ENCODE results near the gene SENP8. TPM values are rescaled to one million over a fixed set of nuclear protein-coding genes. Genes with fewer than 3 reads are reported as not detected.
A peak's percentile ranks its signal among the peaks of the same experiment; 100 is the strongest.

SENP8 gene
- total and polyA plus RNA-seq, 2 of the 13 experiments (the other 11 are each of a cell fraction or from before 2014, with no cell fraction given) = 2.7 to 3.0 TPM

DNA sequence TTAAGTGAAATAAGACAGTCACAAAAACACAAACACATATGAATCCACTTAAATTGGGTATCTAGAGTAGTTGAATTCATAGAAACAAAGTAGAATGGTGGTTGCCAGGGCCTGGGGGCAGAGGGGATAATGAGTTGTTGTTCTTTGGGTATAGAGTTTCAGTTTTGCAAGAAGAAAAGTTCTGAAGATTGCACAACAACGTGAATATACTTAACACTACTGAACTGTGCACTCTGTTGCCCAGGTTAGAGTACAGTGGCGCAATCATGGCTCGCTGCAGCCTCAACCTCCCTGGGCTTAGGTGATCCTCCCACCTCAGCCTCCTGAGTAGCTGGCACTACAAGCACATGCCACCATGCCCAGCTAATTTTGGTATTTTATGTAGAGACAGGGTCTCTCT, 64.5 kb downstream of the SENP8 start (continued):
- TF ChIP-seq, protein P1, sequence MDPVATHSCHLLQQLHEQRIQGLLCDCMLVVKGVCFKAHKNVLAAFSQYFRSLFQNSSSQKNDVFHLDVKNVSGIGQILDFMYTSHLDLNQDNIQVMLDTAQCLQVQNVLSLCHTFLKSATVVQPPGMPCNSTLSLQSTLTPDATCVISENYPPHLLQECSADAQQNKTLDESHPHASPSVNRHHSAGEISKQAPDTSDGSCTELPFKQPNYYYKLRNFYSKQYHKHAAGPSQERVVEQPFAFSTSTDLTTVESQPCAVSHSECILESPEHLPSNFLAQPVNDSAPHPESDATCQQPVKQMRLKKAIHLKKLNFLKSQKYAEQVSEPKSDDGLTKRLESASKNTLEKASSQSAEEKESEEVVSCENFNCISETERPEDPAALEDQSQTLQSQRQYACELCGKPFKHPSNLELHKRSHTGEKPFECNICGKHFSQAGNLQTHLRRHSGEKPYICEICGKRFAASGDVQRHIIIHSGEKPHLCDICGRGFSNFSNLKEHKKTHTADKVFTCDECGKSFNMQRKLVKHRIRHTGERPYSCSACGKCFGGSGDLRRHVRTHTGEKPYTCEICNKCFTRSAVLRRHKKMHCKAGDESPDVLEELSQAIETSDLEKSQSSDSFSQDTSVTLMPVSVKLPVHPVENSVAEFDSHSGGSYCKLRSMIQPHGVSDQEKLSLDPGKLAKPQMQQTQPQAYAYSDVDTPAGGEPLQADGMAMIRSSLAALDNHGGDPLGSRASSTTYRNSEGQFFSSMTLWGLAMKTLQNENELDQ (CRISPR knock-in tag; IDR thresholded peaks at IDR 0.05; ENCODE audit: borderline replicate concordance) = no peak
- TF ChIP-seq ZNF12 (CRISPR knock-in tag; IDR thresholded peaks at IDR 0.05) (peak; percentile 50; the same call in 1 of the 2 replicates), TEAD3 (CRISPR knock-in tag; optimal IDR thresholded peaks at IDR 0.05; ENCODE audit: borderline replicate concordance) (peak; percentile 59), ZEB1 (IDR thresholded peaks at IDR 0.05; ENCODE audit: insufficient replicate concordance, low read depth) (no peak), ZNF547 (CRISPR knock-in tag; IDR thresholded peaks at IDR 0.05) (no peak), AGO2 (optimal IDR thresholded peaks at IDR 0.05; ENCODE audit: low read depth, low read length) (no peak), ZMYM3 (CRISPR knock-in tag; IDR thresholded peaks at IDR 0.05) (peak; percentile 100), KLF16 (CRISPR knock-in tag; IDR thresholded peaks at IDR 0.05) (peak in 1 of 2 experiments; percentile 52; a peak in 1 of 4 replicates), TBX3 (IDR thresholded peaks at IDR 0.05; ENCODE audit: borderline replicate concordance) (peak; percentile 40; the same call in 1 of the 2 replicates), TBP (CRISPR knock-in tag; IDR thresholded peaks at IDR 0.05) (no peak), ZNF749 (CRISPR knock-in tag; IDR thresholded peaks at IDR 0.05; ENCODE audit: borderline replicate concordance) (no peak), POGZ (CRISPR knock-in tag; IDR thresholded peaks at IDR 0.05) (peak; percentile 99), TMF1 (CRISPR knock-in tag; IDR thresholded peaks at IDR 0.05; ENCODE audit: low read depth) (no peak), ZNF660 (CRISPR knock-in tag; IDR thresholded peaks at IDR 0.05; ENCODE audit: borderline replicate concordance, low read depth) (no peak), HNF4A (CRISPR knock-in tag; IDR thresholded peaks at IDR 0.05) (peak; percentile 99), ETV6 (CRISPR knock-in tag; conservative IDR thresholded peaks at IDR 0.05) (no peak), GABPA (IDR thresholded peaks at IDR 0.05; ENCODE audit: low read depth, low read length) (no peak), GABPA (CRISPR knock-in tag; IDR thresholded peaks at IDR 0.05; ENCODE audit: low read depth) (no peak), KLF11 (CRISPR knock-in tag; IDR thresholded peaks at IDR 0.05) (peak; percentile 27; the same call in 1 of the 2 replicates)
- TF ChIP-seq, protein P2, sequence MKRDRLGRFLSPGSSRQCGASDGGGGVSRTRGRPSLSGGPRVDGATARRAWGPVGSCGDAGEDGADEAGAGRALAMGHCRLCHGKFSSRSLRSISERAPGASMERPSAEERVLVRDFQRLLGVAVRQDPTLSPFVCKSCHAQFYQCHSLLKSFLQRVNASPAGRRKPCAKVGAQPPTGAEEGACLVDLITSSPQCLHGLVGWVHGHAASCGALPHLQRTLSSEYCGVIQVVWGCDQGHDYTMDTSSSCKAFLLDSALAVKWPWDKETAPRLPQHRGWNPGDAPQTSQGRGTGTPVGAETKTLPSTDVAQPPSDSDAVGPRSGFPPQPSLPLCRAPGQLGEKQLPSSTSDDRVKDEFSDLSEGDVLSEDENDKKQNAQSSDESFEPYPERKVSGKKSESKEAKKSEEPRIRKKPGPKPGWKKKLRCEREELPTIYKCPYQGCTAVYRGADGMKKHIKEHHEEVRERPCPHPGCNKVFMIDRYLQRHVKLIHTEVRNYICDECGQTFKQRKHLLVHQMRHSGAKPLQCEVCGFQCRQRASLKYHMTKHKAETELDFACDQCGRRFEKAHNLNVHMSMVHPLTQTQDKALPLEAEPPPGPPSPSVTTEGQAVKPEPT (CRISPR knock-in tag; IDR thresholded peaks at IDR 0.05; ENCODE audit: low read depth) = no peak
- TF ChIP-seq, protein P3, sequence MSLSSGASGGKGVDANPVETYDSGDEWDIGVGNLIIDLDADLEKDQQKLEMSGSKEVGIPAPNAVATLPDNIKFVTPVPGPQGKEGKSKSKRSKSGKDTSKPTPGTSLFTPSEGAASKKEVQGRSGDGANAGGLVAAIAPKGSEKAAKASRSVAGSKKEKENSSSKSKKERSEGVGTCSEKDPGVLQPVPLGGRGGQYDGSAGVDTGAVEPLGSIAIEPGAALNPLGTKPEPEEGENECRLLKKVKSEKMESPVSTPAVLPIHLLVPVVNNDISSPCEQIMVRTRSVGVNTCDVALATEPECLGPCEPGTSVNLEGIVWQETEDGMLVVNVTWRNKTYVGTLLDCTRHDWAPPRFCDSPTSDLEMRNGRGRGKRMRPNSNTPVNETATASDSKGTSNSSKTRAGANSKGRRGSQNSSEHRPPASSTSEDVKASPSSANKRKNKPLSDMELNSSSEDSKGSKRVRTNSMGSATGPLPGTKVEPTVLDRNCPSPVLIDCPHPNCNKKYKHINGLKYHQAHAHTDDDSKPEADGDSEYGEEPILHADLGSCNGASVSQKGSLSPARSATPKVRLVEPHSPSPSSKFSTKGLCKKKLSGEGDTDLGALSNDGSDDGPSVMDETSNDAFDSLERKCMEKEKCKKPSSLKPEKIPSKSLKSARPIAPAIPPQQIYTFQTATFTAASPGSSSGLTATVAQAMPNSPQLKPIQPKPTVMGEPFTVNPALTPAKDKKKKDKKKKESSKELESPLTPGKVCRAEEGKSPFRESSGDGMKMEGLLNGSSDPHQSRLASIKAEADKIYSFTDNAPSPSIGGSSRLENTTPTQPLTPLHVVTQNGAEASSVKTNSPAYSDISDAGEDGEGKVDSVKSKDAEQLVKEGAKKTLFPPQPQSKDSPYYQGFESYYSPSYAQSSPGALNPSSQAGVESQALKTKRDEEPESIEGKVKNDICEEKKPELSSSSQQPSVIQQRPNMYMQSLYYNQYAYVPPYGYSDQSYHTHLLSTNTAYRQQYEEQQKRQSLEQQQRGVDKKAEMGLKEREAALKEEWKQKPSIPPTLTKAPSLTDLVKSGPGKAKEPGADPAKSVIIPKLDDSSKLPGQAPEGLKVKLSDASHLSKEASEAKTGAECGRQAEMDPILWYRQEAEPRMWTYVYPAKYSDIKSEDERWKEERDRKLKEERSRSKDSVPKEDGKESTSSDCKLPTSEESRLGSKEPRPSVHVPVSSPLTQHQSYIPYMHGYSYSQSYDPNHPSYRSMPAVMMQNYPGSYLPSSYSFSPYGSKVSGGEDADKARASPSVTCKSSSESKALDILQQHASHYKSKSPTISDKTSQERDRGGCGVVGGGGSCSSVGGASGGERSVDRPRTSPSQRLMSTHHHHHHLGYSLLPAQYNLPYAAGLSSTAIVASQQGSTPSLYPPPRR (CRISPR knock-in tag; IDR thresholded peaks at IDR 0.05; ENCODE audit: borderline replicate concordance) = peak; percentile 59; the same call in 1 of the 2 replicates
- TF ChIP-seq, protein P4, sequence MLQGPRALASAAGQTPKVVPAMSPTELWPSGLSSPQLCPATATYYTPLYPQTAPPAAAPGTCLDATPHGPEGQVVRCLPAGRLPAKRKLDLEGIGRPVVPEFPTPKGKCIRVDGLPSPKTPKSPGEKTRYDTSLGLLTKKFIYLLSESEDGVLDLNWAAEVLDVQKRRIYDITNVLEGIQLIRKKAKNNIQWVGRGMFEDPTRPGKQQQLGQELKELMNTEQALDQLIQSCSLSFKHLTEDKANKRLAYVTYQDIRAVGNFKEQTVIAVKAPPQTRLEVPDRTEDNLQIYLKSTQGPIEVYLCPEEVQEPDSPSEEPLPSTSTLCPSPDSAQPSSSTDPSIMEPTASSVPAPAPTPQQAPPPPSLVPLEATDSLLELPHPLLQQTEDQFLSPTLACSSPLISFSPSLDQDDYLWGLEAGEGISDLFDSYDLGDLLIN (CRISPR knock-in tag; IDR thresholded peaks at IDR 0.05; ENCODE audit: borderline replicate concordance) = no peak

Measured in HepG2 (cell line).